C4-2B (cell line): ENCODE measurements around the gene BMP2K.

Source experiments
- CTCF ChIP-seq: fragments of 450-650 bp; conservative IDR thresholded peaks from 2 replicates; pipeline ENCODE4 v1.5.1; 2017; ENCODE audit warnings: mild to moderate bottlenecking
- ZFX ChIP-seq: fragments of 450-650 bp; IDR thresholded peaks from 2 replicates; pipeline ENCODE4 v1.6.1; 2017

- TF ChIP-seq CTCF (no peak), ZFX (no peak)
Observed at GRCh38 chr4:78762529-78762928, 13.6 kb upstream of the BMP2K start.
